ENCODE measurements around the gene DEPDC1. TPM values are rescaled to one million over a fixed set of nuclear protein-coding genes. Genes with fewer than 3 reads are reported as not detected.
A peak's percentile ranks its signal among the peaks of the same experiment; 100 is the strongest.
"Not testable (repeated sequence)": the region's sequence is repeated elsewhere in the genome, so short reads cannot be mapped to it uniquely, and the experiment has no call there.

Gene DEPDC1
- total RNA-seq, 1 donor from 2014 or later = 15.7 TPM

- not testable (repeated sequence) for DNase-seq (ENCODE audit: low read depth, low spot score)
These were observed 20.3 kb downstream of the DEPDC1 start for GRCh38 chr1:68476626-68477025.

- no peak for DNase-seq (ENCODE audit: low read depth, low spot score)
These were observed 23.8 kb downstream of the DEPDC1 start for GRCh38 chr1:68473060-68473459.

- no peak for DNase-seq (ENCODE audit: low read depth, low spot score)
These were observed 26.4 kb downstream of the DEPDC1 start for GRCh38 chr1:68470388-68470970.

- no peak for DNase-seq (ENCODE audit: low read depth, low spot score)
These were observed 32.0 kb downstream of the DEPDC1 start for GRCh38 chr1:68464891-68465290.

- DNase-seq (ENCODE audit: low read depth, low spot score) = no peak
These were observed 35.9 kb downstream of the DEPDC1 start for GRCh38 chr1:68460935-68461334.

- DNase-seq (ENCODE audit: low read depth, low spot score) = no peak
These were observed 37.1 kb downstream of the DEPDC1 start for GRCh38 chr1:68459796-68460195.

- DNase-seq (ENCODE audit: low read depth, low spot score) = no peak
These were observed 37.8 kb downstream of the DEPDC1 start for GRCh38 chr1:68459091-68459490.

- DNase-seq (ENCODE audit: low read depth, low spot score) = no peak
These were observed 40.7 kb downstream of the DEPDC1 start for GRCh38 chr1:68456202-68456601.

GRCh38 chr1:68454534-68454933 is 42.3 kb downstream of the DEPDC1 start:
- no peak for DNase-seq (ENCODE audit: low read depth, low spot score)

- DNase-seq (ENCODE audit: low read depth, low spot score) = no peak
These were observed 43.7 kb downstream of the DEPDC1 start for GRCh38 chr1:68453060-68453670.

- no peak for DNase-seq (ENCODE audit: low read depth, low spot score)
These were observed 47.0 kb downstream of the DEPDC1 start, which contains the start of gene RPE65 for GRCh38 chr1:68449901-68450300. TSS of gene RPE65 (minus strand) at chr1:68449954. CDS start at chr1:68449905, 49 bp downstream.

- no peak for DNase-seq (ENCODE audit: low read depth, low spot score)
These were observed 48.5 kb downstream of the DEPDC1 start for GRCh38 chr1:68448365-68448764.

GRCh38 chr1:68445709-68446108 is 51.2 kb downstream of the DEPDC1 start:
- no peak for DNase-seq (ENCODE audit: low read depth, low spot score)

GRCh38 chr1:68442822-68443556 is 53.9 kb downstream of the DEPDC1 start:
- peak; percentile 1 for DNase-seq (ENCODE audit: low read depth, low spot score)

GRCh38 chr1:68442006-68442405 is 54.9 kb downstream of the DEPDC1 start:
- DNase-seq (ENCODE audit: low read depth, low spot score) = no peak

- DNase-seq (ENCODE audit: low read depth, low spot score) = no peak
These were observed 58.6 kb downstream of the DEPDC1 start for GRCh38 chr1:68438310-68438709.

GRCh38 chr1:68433395-68433794 is 63.5 kb downstream of the DEPDC1 start:
- DNase-seq (ENCODE audit: low read depth, low spot score) = no peak

- no peak for DNase-seq (ENCODE audit: low read depth, low spot score)
These were observed 65.8 kb downstream of the DEPDC1 start for GRCh38 chr1:68431076-68431475.

- DNase-seq (ENCODE audit: low read depth, low spot score) = no peak
These were observed 67.6 kb downstream of the DEPDC1 start for GRCh38 chr1:68429233-68429808.

GRCh38 chr1:68426594-68426993 is 70.3 kb downstream of the DEPDC1 start:
- no peak for DNase-seq (ENCODE audit: low read depth, low spot score)

Measured in pulmonary artery endothelial cell (primary cell).